SK-N-SH treated with all-trans-retinoic acid at 6 μM for 48 hours (cell line): ENCODE measurements around the gene ATP7B.

ENCODE experiments used
- ARNTL ChIP-seq: fragments of 450-650 bp; formaldehyde crosslinking; IDR thresholded peaks from 2 replicates; pipeline ENCODE4 v1.5.0; 2020; ENCODE audit warnings: low read depth, mild to moderate bottlenecking, moderate library complexity, borderline replicate concordance
- BACH2 ChIP-seq: fragments of 250-450 bp; sonication (Bioruptor Pico); IDR thresholded peaks from 2 replicates; pipeline ENCODE4 v1.9.0; 2021; ENCODE audit warnings: mild to moderate bottlenecking, borderline replicate concordance
- CREB5 ChIP-seq: fragments of 250-450 bp; sonication (Bioruptor Pico); IDR thresholded peaks from 2 replicates; pipeline ENCODE4 v1.5.1; 2020; ENCODE audit warnings: low read depth, mild to moderate bottlenecking, moderate library complexity
- CSRNP3 ChIP-seq: fragments of 250-450 bp; sonication (Bioruptor Pico); IDR thresholded peaks from 2 replicates; pipeline ENCODE4 v1.5.1; 2021; ENCODE audit warnings: mild to moderate bottlenecking, moderate library complexity
- ESRRG ChIP-seq: fragments of 250-450 bp; sonication (Bioruptor Pico); IDR thresholded peaks from 2 replicates; pipeline ENCODE4 v1.6.1; 2021; ENCODE audit warnings: mild to moderate bottlenecking
- ISL1 ChIP-seq: fragments of 250-450 bp; sonication (Bioruptor Pico); IDR thresholded peaks from 2 replicates; pipeline ENCODE4 v2.1.2; 2022; ENCODE audit warnings: mild to moderate bottlenecking, moderate library complexity
- PATZ1 ChIP-seq: fragments of 250-450 bp; sonication (Bioruptor Pico); IDR thresholded peaks from 2 replicates; pipeline ENCODE4 v1.8.0; 2020; ENCODE audit warnings: mild to moderate bottlenecking, moderate library complexity, borderline replicate concordance
- POU6F1 ChIP-seq: fragments of 250-450 bp; sonication (Bioruptor Pico); IDR thresholded peaks from 2 replicates; pipeline ENCODE4 v1.8.0; 2021; ENCODE audit warnings: low read depth, mild to moderate bottlenecking, moderate library complexity, borderline replicate concordance
- PPARA ChIP-seq: fragments of 250-450 bp; sonication (Bioruptor Pico); IDR thresholded peaks from 2 replicates; pipeline ENCODE4 v1.5.0; 2020; ENCODE audit warnings: mild to moderate bottlenecking, borderline replicate concordance
- RARB ChIP-seq: fragments of 250-450 bp; sonication (Bioruptor Pico); IDR thresholded peaks from 2 replicates; pipeline ENCODE4 v1.8.0; 2021; ENCODE audit warnings: mild to moderate bottlenecking, moderate library complexity
- ZFP3 ChIP-seq: fragments of 250-450 bp; sonication (Bioruptor Pico); IDR thresholded peaks from 2 replicates; pipeline ENCODE4 v1.5.0; 2020; ENCODE audit warnings: mild to moderate bottlenecking, moderate library complexity
- ZFP30 ChIP-seq: fragments of 450-650 bp; formaldehyde crosslinking; IDR thresholded peaks from 2 replicates; pipeline ENCODE4 v1.5.0; 2022; ENCODE audit warnings: mild to moderate bottlenecking, moderate library complexity
- ZNF70 ChIP-seq: fragments of 450-650 bp; formaldehyde crosslinking; IDR thresholded peaks from 2 replicates; pipeline ENCODE4 v1.5.0; 2020; ENCODE audit warnings: mild to moderate bottlenecking, moderate library complexity

GRCh38 chr13:51976423-51976822 is 34.8 kb downstream of the ATP7B start:
- TF ChIP-seq PATZ1 (CRISPR knock-in tag): no peak
- TF ChIP-seq RARB (CRISPR knock-in tag): no peak
- no peak for TF ChIP-seq CSRNP3 (CRISPR knock-in tag)
- no peak for TF ChIP-seq CREB5 (CRISPR knock-in tag)
- TF ChIP-seq ARNTL: no peak
- TF ChIP-seq PPARA: no peak
- TF ChIP-seq ESRRG: no peak
- no peak for TF ChIP-seq POU6F1 (CRISPR knock-in tag)
- TF ChIP-seq ISL1: no peak
- TF ChIP-seq ZFP3 (CRISPR knock-in tag): no peak
- no peak for TF ChIP-seq ZNF70 (CRISPR knock-in tag)
- no peak for TF ChIP-seq ZFP30 (CRISPR knock-in tag)
- TF ChIP-seq BACH2 (CRISPR knock-in tag): no peak
